Stimulated activated CD8-positive, alpha-beta memory T cell treated with anti-CD3 and anti-CD28 coated beads, Interleukin-4, amount 100 ng/mL, for 4 hours (primary cell): ENCODE data around the gene SLC2A5.
"Not testable (repeated sequence)": the region's sequence is repeated elsewhere in the genome, so short reads cannot be mapped to it uniquely, and the experiment has no call there.

Source experiments
- DNase-seq, 2 donors: peaks; one replicate each; pipeline ENCODE4 v3.0.0-alpha.2; 2020; ENCODE audit warnings: low read depth in 2 of 2, low spot score in 1 of 2

Gene SLC2A5, protein sequence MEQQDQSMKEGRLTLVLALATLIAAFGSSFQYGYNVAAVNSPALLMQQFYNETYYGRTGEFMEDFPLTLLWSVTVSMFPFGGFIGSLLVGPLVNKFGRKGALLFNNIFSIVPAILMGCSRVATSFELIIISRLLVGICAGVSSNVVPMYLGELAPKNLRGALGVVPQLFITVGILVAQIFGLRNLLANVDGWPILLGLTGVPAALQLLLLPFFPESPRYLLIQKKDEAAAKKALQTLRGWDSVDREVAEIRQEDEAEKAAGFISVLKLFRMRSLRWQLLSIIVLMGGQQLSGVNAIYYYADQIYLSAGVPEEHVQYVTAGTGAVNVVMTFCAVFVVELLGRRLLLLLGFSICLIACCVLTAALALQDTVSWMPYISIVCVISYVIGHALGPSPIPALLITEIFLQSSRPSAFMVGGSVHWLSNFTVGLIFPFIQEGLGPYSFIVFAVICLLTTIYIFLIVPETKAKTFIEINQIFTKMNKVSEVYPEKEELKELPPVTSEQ

GRCh38 chr1:9069326-9070100 lies at the start of gene SLC2A5:
Gene SLC2A5 (minus strand): TSS chr1:9069635. CDS start chr1:9069536, 99 bp downstream.
- DNase-seq: no peak

DNA sequence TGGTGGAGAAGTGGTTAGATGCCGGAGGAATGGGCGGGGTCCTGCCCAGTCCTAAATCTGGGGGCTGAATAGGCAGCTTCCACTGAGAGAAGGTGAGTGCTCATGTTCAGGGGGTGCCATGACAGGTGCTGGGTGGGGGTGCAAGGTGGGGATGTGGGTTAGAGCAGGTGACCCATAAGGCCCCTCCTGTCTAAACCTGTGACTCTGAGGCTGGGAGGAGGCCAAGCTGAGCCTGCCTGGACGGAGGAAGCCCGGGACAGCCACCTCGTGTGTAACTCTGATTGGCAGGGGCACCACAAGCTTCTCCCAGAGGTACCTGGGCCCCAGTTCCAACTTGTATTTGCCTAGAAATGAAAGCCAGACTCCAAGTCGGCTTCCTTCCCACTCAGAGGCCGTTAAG lies 48.8 kb upstream of the SLC2A5 start:
- DNase-seq: no peak

- DNase-seq: no peak
Measured at GRCh38 chr1:9115351-9116205, 46.1 kb upstream of the SLC2A5 start.

GRCh38 chr1:9112961-9113880 lies 43.8 kb upstream of the SLC2A5 start:
- DNase-seq: no peak

- DNase-seq: no peak
Measured at GRCh38 chr1:9111957-9112356, 42.5 kb upstream of the SLC2A5 start.

- DNase-seq: no peak
Measured at GRCh38 chr1:9111357-9111691, 41.9 kb upstream of the SLC2A5 start.

- DNase-seq: peak; percentile 65 to 69
Measured at GRCh38 chr1:9110669-9111356, 41.4 kb upstream of the SLC2A5 start.

DNA sequence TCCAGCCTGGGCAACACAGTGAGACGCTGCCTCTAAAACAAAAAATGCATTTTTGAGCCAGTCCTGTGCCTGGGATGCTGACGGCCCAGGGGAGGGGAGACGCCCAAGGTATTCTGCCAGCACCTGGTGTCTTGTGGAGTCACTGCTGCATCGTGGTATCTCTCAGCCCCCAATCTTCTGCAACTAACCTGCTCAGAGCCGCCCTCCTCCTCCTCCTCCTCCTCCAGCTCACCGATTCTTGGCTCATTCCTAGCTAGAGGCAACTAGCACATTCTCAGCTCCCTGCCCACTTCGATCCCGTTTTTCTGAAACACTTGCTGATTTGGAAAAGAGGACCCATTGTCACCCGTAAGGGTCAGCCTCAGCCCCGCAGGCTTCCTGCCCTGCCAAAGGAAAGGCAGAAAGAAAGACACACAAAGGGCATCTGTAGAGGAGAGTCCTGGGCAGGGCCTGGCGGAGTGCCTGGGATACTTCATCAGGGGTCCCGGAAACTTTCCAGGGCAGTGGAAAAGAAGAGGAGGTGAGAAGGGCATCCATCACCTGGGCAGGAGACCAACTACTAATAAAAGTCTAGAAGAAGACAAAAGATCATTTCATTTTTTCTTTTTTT lies 38.7 kb upstream of the SLC2A5 start:
- no peak for DNase-seq

GRCh38 chr1:9107136-9107535 lies 37.7 kb upstream of the SLC2A5 start:
- DNase-seq: no peak

DNA sequence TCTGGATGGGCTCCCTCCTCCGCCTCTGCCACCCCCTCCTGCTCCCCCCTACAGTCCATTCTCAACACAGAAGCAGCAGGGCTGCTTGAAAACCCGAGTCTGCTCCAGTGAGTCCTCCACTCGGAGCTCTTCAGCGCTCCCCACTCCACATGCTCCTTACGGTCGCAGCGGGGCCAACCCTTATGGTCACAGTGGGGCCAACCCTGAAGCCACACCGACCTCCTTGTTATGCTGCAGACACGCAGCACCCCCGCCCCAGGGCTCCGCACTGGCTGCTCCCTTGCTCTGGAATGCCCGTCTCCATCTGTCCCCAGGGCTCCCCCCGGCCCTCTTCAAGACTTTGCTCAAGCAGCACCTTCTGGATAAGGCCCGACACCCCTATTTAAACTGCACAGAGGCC lies 36.9 kb upstream of the SLC2A5 start:
- DNase-seq: no peak

GRCh38 chr1:9105336-9105867 lies 36.0 kb upstream of the SLC2A5 start:
- no peak for DNase-seq

- DNase-seq: no peak
Measured at GRCh38 chr1:9101510-9102146, 32.2 kb upstream of the SLC2A5 start.

- DNase-seq: no peak
Measured at GRCh38 chr1:9100471-9101043, 31.1 kb upstream of the SLC2A5 start.

GRCh38 chr1:9099555-9099954 lies 30.1 kb upstream of the SLC2A5 start:
- no peak for DNase-seq

DNA sequence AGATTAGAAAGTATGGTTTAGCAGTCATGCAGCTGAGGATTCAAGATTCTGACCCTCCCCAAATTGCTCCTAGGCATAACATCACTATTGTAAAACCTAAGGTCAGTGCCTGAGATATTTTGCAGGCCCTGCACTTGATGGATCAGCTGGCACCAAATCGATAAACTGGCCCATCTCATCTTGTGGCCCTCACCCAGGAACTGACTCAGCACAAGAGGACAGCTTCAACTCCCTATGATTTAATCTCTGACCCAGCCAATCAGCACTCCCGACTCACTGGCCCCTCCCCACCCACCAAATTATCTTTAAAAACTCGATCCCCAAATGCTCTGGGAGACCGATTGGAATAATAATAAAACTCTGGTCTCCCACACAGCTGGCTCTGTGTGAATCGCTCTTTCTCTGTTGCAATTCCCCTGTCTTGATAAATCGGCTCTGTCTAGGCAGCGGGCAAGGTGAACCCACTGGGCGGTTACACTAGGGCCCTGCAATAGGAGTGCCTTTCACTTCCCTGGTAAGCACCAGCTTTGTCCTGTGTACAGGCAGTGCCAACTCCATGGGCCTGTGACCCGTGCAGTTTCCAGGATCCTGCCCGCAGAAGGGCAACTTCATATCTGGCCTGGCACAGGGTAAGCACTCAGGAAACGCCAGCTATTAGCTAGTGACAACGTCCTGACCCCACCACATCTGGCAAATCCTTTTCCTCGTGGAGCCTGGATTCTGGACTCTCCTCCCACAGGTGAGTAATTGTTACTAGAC lies 28.7 kb upstream of the SLC2A5 start:
- DNase-seq: no peak

DNA sequence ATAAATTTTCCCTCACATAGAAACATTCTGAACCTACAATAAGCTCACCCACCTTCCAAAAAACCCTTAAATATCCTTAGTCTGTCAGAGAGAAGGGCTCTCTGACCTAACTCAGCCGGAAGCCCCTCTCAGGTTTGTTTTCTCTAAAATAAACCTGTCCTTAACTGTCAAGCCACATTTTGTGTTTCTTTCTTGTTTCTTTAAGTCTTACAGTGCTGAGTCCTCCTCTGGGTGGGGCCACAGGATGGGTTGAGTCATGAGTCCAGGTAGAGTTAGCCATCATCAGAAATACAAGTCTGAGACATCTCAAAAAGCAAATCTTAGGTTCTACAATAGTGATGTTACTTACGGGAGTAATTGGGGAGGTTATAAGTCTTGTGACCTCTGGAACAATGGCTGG lies 26.4 kb upstream of the SLC2A5 start:
- no peak for DNase-seq

- DNase-seq: not testable (repeated sequence)
Measured at GRCh38 chr1:9093996-9094595, 24.7 kb upstream of the SLC2A5 start.
